Upper lobe of left lung (tissue), 4 donors: Measurements from ENCODE around the gene FILIP1L.

Experiments used
- EP300 ChIP-seq, 4 donors: sonication (generic); formaldehyde crosslinking; IDR thresholded peaks; one replicate each; pipeline ENCODE4 v1.5.1; 2017; ENCODE audit warnings: antibody characterized with exemption in 4 of 4, control low read depth in 2 of 4
- TF ChIP-seq, protein P1 (sequence below), 6 experiments: fragments of 450-650 bp in 4 of 6; fragments of 200-600 bp in 2 of 6; sonication (generic) in 2 of 6; IDR thresholded peaks; one replicate each; pipeline ENCODE4 v1.5.1; 2016 to 2019; ENCODE audit warnings: antibody characterized with exemption in 6 of 6

DNA sequence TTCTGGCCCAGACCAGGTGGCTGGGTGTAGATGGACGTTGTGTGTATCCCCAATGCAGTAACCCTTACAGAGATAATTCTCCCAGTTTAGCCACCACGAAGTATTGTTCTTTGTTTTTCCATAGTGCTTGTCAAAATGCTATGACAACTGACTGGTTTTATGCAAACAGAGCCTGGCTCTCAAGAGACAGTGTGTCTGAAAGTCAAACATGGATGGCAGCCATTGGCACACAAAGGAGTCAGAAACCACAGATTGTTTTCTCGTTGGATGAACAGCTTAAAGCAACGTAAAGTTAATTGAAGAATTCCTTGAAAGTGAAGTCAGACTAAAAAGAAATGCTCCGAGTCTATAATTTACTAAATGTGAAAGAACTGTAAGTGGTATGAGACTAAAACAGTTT lies 91.2 kb downstream of the FILIP1L start:
- TF ChIP-seq, protein P1, sequence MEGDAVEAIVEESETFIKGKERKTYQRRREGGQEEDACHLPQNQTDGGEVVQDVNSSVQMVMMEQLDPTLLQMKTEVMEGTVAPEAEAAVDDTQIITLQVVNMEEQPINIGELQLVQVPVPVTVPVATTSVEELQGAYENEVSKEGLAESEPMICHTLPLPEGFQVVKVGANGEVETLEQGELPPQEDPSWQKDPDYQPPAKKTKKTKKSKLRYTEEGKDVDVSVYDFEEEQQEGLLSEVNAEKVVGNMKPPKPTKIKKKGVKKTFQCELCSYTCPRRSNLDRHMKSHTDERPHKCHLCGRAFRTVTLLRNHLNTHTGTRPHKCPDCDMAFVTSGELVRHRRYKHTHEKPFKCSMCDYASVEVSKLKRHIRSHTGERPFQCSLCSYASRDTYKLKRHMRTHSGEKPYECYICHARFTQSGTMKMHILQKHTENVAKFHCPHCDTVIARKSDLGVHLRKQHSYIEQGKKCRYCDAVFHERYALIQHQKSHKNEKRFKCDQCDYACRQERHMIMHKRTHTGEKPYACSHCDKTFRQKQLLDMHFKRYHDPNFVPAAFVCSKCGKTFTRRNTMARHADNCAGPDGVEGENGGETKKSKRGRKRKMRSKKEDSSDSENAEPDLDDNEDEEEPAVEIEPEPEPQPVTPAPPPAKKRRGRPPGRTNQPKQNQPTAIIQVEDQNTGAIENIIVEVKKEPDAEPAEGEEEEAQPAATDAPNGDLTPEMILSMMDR (IDR thresholded peaks at IDR 0.05) = no peak
- TF ChIP-seq EP300 (IDR thresholded peaks at IDR 0.05) = no peak
